ENCODE measurements around the gene RAPGEF2. TPM values are rescaled to one million over a fixed set of nuclear protein-coding genes. Genes with fewer than 3 reads are reported as not detected.

RAPGEF2 gene
- total and polyA plus RNA-seq, 2 donors (not counting 3 experiments of a cell fraction or from before 2014, with no cell fraction given) = 28.7 to 55.2 TPM

GRCh38 chr4:159256037-159256436 lies 153.2 kb downstream of the RAPGEF2 start:
- Histone ChIP-seq H3K27ac (ENCODE audit: insufficient read depth, low read depth, low read length) (no peak overlapping the region), H3K36me3 (ENCODE audit: control insufficient read depth in 2 of 2, extremely low read depth in 1 of 2, insufficient read depth in 2 of 2, low read length in 2 of 2) (no peaks in the 10 kb centered on the region), H3K4me2 (ENCODE audit: insufficient read depth, low read length) (no peak overlapping the region), H4K20me1 (replicated peaks; ENCODE audit: control insufficient read depth, extremely low read depth, insufficient read depth, low read length) (no peaks in the 10 kb centered on the region), H3K9ac (replicated peaks; ENCODE audit: extremely low read depth, insufficient read depth, low read length) (no peak overlapping the region), H3K79me2 (ENCODE audit: control insufficient read depth, insufficient read depth, low read length) (peaks cover 2% of the 10 kb centered on the region), H3K4me1 (ENCODE audit: control insufficient read depth, extremely low read depth, insufficient read depth, low read length) (peaks cover 7% of the 10 kb centered on the region), H3K9me3 (replicated peaks; ENCODE audit: control insufficient read depth, insufficient read depth, low read length) (no peaks in the 10 kb centered on the region), H3K27me3 (ENCODE audit: control insufficient read depth in 2 of 2, insufficient read depth in 2 of 2, low read length in 2 of 2) (no peaks in the 10 kb centered on the region), H3K9me1 (replicated peaks; ENCODE audit: control insufficient read depth, extremely low read depth, insufficient read depth, low read length) (no peaks in the 10 kb centered on the region), H3K4me3 (replicated peaks in 1 of 3; ENCODE audit: insufficient read depth in 1 of 3, low read depth in 1 of 3, low read length in 3 of 3) (no peak overlapping the region), H2AFZ (ENCODE audit: low read depth, low read length) (no peak overlapping the region)
- BruUV-seq (replicated peaks) = no TSS peak
- ChIA-PET CTCF (interaction anchor here (0.8 to 1.3 kb wide), 2 partner anchors 28 to 29 kb away, joined by 3 to 5 read pairs; no protein-coding TSS in a partner anchor), POLR2A (no interaction called here)
- no peak for TF ChIP-seq POLR2AphosphoS5 (IDR thresholded peaks at IDR 0.05; ENCODE audit: insufficient read depth, low read depth, low read length)
- no peak for TF ChIP-seq EZH2 (IDR thresholded peaks at IDR 0.05; ENCODE audit: borderline replicate concordance, low read depth, low read length, severe bottlenecking)
- TF ChIP-seq CTCF (IDR thresholded peaks at IDR 0.05; ENCODE audit: extremely low read depth in 1 of 2, insufficient read depth in 1 of 2, low read depth in 1 of 2, low read length in 2 of 2) = no peak
- no peak for TF ChIP-seq MYC (IDR thresholded peaks at IDR 0.05; ENCODE audit: low read depth, low read length)
- no peak for TF ChIP-seq GATA2 (IDR thresholded peaks at IDR 0.05; ENCODE audit: insufficient read depth, insufficient read length, low read depth, low read length)
- TF ChIP-seq POLR2A (IDR thresholded peaks at IDR 0.05; ENCODE audit: low read depth, low read length) = no peak
- no peak for FAIRE-seq
- no peak for DNase-seq (ENCODE audit: low read depth, low spot score)
- dilution Hi-C loops (cut with MboI; ENCODE audit: extremely low pct_ligation_motif_present, low sequenced_read_pairs) (no loop called here), intact Hi-C loops (cut with micrococcal nuclease) (no loop called here)
